ENCODE measurements around the gene TMEM170B.

- no peak for TF ChIP-seq CTCF (IDR thresholded peaks at IDR 0.05; ENCODE audit: low read depth, low read length)
- no peak for TF ChIP-seq EZH2phosphoT487 (IDR thresholded peaks at IDR 0.05; ENCODE audit: low read depth)
These were observed 51.7 kb downstream of the TMEM170B start for GRCh38 chr6:11589261-11589660.

All from OCI-LY3 (cell line).